GM19099 (cell line): ENCODE data around the gene CASP8.

ENCODE experiments used
- POLR2A ChIP-seq: IDR thresholded peaks from 3 replicates; pipeline ENCODE4 v1.6.1; 2011; ENCODE audit warnings: low read depth; ENCODE audit not compliant: insufficient read length; ENCODE audit errors: extremely low read depth

Gene CASP8

DNA sequence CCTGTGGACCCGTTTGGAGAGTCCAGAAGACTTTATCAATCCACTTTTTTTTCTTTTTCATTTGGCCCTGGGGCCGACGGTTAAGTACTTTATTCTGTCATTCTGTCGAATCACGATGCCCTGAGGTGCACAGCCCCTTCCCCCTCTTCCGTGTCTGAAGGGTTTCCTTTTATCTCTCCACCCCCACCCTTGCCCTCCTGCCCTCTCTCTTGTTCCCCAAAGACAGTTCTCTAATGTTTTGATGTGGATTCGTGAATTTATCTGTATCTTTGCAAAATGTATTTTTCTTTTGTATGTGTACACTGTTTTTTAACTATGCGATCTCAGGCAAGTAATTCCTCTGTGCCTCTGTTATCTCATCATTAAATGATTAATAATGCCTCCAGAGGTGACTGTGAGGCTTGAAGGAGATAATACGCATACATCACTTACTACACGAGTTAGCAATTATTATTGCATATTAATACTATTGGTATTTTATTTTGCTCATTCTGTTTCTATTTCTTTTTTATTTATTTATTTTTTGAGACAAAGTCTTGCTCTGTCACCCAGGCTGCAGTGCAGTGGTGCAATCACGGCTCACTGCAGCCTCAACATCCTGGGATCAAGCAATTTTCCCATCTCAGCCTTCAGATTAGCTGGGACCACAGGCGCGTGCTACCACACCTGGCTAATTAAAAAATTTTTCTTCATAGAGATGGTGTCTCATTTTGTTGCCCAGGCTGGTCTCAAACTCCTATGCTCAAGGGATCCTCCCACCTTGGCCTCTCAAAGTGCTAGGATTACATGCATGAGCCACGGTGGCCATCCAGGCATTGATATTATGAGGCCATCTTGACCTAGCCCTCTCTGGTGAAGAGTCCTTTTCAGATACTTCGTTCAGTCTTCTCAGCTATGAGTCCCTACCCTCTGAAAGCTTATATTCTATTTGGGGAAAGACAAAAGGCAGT is 1.4 kb upstream of the CASP8 start:
- TF ChIP-seq POLR2A, result no peak

- no peak for TF ChIP-seq POLR2A
These were observed 1.1 kb downstream of the CASP8 start for GRCh38 chr2:201261471-201261870.

GRCh38 chr2:201261906-201262305 is 1.6 kb downstream of the CASP8 start:
- TF ChIP-seq POLR2A, result no peak

- no peak for TF ChIP-seq POLR2A
These were observed 2.4 kb downstream of the CASP8 start for GRCh38 chr2:201262718-201263117.

GRCh38 chr2:201263779-201264178 is 3.4 kb downstream of the CASP8 start:
- no peak for TF ChIP-seq POLR2A

DNA sequence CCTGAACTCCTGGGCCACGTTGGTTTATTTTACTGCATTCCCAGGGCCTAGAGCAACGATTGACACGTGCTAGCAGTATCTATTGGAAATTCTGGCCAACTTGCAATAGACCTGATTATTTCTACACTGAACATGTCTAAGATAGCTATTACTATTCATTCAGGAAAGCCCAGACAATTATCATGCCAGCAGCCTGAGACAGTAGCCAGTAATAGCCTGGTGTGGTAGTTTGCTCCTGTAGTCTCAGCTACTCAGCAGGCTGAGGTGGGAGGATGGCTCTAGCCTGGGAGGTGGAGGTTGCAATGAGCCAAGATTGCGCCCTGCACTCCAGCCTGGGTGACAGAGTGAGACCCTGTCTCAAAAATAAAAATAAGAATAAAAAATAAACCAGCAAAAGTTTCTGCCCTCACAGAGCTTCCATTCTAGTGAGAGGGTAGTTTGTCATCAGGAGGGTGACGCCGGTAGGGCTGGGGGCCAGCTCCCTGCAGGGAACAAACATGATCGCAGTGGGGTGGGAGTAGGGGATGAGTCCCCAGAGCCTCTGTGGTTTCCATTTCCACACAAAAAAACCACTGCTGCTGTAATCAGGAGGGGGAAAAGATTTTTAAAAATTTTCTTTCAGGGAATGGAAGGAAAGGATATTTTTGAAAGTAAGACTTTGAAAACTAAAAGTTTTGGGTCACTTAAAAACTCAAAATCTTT is 4.3 kb downstream of the CASP8 start:
- TF ChIP-seq POLR2A, result no peak

DNA sequence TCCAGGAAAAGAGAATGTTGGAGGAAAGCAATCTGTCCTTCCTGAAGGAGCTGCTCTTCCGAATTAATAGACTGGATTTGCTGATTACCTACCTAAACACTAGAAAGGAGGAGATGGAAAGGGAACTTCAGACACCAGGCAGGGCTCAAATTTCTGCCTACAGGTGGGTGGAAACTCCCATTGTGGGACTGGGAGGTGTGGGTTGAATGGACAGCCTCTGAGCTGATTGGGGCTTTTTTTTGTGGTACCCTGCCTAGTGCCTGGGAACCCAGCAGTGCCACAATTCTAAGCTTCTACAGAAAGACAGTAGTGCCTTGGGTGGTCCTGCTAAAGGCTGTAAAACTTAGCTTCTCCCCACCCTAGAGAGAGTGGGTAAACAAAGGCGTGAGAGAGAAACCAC is 6.3 kb downstream of the CASP8 start:
- TF ChIP-seq POLR2A, result no peak

DNA sequence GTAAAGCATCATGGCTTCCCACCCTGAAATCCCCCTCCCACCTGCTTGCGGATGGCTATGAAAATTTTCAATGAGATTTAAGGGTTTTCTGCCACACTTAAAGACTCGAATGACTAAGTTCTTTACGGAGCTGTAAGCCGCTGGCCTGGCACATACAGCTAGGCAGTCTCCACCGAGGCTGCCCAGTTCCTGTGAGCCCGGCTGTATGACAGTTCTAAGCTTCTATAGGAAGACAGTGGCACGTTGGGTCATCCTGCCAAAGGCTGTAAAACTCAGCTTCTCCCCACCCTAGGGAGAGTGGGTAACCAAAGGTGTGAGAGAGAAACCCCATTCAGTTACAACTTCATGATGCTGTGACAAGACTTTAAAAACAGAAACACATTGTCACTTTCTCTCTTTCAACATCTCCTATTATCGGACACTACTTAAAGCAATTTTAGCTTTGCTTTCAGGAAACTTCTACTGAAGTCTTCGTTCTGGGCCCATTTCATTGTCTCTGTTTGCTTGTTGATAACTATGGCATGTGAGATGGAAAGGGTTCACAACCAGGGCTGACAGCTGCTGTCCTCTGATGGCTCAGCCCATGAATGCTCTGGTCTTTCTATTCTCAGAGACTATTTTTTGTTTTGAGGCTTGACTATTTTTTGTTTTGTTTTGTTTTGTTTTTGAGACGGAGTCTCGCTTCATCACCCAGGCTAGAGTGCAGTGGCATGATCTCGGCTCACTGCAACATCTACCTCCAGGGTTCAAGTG is 7.1 kb downstream of the CASP8 start:
- no peak for TF ChIP-seq POLR2A

DNA sequence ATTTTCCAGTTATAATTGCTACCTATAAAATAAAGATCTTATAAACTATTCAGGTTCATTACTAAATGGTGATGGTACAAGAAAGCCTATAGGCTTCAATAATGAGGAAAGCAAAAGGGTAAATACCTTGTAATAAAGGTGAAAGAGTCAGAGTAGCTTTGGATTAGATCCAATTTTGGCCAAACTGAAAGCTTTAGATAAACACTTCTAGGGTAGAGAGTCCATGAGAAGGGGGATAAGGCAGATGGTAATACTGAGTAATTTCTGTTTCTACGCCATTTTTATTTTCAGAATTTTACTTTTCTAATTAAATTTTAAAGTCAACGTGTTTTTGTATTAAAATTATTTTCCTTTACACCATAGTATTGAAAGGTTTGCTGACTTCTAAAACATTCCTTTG is 9.4 kb downstream of the CASP8 start:
- no peak for TF ChIP-seq POLR2A

GRCh38 chr2:201270293-201271001 is 10.1 kb downstream of the CASP8 start:
- TF ChIP-seq POLR2A, result no peak

DNA sequence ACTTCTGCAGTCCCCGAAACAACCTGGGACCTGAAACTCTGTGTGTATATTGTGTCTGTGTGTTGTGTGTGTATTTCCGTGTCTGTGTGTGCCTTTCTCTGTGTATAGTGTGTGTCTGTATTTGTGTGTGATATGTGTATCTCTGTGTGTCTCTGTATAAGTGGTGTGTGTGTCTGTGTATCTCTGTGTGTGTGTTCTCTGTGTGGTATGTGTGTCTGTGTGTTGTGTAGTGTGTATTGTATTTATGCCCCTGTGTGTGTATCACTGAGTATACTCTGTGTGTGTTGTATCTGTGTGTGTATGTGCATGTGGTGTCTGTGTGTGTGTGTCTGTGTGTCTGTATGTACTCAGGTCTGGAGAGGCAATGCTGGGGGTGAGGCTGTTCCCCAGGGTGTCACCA is 11.6 kb downstream of the CASP8 start:
- TF ChIP-seq POLR2A, result no peak

DNA sequence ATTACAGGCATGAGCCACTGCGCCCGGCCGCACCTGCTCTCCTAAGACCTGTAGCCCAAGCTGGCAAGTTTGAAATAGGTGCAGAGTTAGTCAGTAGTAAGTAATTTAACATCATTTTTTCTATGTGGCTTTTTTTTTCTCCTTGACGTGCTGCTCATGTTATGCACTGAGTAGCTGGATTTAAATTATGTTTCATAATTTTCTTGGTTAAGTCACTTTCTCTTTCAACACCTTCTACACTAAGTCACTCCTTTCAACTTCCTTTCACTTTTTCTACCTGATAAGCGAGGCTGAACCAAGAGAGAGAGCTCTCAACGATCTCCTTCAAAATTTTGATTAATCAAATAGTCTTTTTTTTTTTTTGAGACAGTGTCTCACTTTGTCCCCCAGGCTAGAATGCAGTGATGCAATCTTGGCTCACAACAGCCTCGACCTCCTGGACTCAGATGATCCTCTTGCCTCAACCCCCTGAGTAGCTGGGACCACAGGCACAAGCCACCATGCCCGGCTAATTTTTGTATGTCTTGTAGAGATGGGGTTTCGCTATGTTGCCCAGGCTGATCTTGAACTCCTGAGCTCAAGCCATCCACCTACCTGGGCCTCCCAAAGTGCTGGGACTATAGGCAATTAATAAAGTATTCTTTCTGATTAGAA is 13.1 kb downstream of the CASP8 start:
- TF ChIP-seq POLR2A, result no peak

GRCh38 chr2:201275069-201275468 is 14.7 kb downstream of the CASP8 start:
- no peak for TF ChIP-seq POLR2A

DNA sequence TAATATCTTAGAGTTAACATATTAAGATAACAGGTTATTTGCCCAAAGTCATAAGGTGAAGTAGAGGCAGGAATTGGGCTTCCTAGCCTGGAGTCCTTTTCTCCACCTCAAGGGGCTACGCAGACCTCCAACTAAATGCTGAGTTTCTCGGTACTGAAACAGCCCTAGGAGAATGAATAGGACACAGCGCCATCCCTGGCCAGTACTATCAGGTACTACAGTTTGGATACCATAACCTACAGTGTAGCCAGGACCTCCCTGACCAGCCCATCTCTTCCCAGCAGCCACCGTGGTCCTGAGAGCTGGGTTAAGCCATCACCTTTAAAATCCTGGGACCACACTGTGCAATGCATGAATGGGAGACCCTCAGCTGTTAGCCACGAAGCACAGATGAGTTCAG is 15.7 kb downstream of the CASP8 start:
- TF ChIP-seq POLR2A, result no peak
